HG03521 (cell line): ENCODE measurements around the gene VEGFB.

Experiments used
- ATAC-seq: cut with Tn5 transposase; IDR thresholded peaks from one replicate; pipeline ENCODE4 v1.9.1; 2021; ENCODE audit warnings: mild to moderate bottlenecking, moderate library complexity; ENCODE audit not compliant: unreplicated experiment

Gene VEGFB

DNA sequence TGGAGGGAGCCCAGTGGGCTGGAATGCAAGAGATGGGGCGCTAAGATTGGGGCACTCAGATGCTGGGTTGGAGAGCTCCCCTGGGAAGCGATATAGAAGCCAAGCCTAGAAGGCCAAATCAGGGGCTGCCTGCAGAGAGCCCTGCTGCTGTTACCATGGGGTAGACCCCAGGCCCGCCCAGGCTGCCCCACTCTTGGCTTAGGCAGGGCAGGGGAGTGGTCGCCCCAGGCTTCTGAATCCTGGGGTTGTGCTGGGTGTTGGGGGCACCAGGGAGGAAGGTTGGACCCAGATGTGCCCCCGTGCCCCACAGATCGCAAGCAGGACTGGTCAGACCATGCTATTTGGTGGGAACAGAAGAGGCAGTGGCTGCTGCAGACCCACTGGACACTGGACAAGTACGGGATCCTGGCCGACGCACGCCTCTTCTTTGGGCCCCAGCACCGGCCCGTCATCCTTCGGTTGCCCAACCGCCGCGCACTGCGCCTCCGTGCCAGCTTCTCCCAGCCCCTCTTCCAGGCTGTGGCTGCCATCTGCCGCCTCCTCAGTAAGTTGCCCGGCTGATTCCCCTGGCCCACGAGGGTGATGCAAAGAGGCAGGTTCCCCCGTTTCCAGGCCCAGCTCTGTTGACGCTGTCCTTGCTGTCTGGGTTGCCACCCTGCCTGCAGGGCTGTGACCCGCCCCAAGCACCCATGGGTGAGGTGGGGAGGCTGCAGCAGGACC lies 23.9 kb upstream of the VEGFB start:
- no peak for ATAC-seq

DNA sequence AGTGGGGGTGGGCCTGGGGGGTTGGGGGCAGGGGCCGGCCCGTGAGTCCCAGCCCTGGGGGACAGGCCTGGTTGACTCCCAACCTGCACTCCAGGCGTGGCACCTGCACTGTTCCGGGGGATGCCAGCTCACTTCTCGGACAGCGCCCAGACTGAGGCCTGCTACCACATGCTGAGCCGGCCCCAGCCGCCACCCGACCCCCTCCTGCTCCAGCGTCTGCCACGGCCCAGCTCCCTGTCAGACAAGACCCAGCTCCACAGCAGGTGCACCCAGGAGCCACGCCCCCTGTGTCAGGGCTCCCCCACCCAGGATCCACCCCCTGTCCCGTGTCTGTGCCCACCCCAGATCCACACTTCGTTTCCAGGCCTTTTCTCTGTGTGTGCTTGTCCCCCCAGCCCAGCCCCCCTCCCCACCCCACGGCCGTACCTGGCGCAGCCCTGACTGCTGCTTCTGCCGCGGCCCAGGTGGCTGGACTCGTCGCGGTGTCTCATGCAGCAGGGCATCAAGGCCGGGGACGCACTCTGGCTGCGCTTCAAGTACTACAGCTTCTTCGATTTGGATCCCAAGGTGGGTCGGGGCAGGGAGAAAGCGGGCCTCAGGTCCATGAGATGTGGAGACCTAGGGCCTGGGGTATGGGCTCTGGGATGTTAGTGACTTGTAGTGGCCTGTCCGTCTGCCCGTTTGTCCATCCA lies 23.1 kb upstream of the VEGFB start:
- ATAC-seq: no peak

DNA sequence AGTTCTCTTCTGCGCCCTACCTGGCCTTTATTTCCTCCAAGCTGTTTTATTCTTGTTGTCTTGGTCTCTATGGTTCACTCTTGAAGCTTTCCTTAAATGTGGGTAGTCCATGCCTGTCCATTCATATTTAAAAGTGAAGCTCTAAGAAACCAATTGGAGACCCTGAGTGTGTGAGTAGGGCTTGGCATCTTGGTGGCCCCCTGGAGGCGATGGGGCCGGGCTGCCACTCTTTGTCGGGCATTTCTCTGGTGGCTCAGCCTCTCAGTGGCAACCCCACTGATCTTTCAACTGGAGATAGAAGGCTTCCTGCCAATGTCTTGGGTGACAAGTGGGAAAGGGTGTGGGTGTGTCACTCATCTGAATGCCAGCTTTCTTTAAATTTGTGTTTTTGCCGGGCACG lies 17.5 kb upstream of the VEGFB start:
- no peak for ATAC-seq

DNA sequence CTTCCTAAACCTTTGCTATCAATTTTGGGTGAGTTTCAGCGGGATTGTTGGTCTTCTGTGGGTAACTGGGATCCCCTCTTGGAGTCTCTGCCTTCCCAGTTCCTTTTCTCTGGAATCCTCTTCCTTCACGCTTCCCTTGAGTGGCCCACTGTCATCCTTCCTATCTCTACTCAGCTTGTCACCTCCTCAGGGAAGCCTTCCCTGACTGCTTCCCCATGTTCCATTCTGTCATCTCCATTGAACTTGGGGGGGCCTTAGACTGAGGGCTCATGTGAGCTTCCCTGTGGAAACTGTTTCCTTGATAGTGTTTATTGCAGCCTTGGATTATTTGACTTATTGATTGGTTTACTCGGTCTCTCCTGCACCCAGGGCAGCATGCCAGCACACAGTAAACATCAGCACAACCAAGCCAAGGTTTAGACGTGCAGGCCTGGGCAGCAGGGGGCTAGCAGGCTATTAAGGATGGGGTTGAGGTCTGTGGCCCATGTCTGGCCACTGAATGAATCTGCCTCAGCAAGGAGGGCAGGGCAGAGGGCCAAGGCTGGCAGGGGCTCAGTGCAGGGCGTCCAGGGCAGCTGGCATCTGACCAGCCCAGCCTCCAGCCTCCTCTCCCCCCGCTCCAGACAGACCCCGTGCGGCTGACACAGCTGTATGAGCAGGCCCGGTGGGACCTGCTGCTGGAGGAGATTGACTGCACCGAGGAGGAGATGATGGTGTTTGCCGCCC lies 15.6 kb upstream of the VEGFB start:
- no peak for ATAC-seq

DNA sequence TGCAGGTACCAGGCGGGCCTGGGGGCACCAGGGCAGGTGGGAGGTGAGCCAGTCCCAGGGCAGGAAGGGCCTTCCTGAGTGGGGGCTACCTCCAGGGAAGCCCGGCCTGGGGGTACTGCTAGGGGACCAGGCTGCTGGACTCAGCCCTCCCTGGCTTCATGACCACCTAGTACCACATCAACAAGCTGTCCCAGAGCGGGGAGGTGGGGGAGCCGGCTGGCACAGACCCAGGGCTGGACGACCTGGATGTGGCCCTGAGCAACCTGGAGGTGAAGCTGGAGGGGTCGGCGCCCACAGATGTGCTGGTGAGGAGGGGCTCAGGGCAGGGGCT lies 15.1 kb upstream of the VEGFB start:
- ATAC-seq: no peak

DNA sequence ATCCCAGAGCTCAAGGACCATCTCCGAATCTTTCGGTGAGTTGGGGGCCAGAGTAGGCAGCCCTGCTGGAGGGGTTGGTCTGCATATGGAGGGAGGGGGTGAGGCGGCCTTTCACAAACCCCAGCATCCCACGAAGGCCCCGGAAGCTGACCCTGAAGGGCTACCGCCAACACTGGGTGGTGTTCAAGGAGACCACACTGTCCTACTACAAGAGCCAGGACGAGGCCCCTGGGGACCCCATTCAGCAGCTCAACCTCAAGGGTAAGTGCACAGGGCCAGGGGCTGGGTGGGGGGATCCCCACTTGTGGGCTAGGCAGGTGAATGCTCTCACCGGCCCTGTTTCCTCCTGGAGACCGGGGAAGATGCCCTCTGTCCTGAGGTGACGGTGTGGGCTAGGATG lies 14.6 kb upstream of the VEGFB start:
- no peak for ATAC-seq

DNA sequence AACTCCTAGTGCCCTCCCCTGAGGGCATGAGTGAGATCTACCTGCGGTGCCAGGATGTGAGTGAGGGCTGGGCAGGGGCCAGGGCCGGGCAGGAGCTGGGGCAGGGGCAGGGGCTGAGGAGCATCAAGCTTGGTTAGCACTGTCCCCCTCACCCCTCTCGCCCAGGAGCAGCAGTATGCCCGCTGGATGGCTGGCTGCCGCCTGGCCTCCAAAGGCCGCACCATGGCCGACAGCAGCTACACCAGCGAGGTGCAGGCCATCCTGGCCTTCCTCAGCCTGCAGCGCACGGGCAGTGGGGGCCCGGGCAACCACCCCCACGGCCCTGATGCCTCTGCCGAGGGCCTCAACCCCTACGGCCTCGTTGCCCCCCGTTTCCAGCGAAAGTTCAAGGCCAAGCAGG lies 14.1 kb upstream of the VEGFB start:
- ATAC-seq: no peak

DNA sequence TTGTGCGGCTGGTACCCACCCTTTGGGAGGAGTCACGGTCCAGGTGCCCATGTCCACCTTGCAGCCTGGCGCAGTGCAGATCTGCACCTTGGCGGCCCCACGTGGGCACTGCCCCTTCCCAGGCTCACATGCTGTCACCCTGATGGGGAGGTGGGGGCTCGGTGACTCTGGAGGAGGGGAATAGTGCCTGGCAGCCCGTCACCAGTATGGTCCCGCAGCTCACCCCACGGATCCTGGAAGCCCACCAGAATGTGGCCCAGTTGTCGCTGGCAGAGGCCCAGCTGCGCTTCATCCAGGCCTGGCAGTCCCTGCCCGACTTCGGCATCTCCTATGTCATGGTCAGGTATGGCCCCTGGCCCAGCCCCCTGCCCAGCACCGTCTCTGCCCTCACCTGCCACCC lies 13.6 kb upstream of the VEGFB start:
- no peak for ATAC-seq

DNA sequence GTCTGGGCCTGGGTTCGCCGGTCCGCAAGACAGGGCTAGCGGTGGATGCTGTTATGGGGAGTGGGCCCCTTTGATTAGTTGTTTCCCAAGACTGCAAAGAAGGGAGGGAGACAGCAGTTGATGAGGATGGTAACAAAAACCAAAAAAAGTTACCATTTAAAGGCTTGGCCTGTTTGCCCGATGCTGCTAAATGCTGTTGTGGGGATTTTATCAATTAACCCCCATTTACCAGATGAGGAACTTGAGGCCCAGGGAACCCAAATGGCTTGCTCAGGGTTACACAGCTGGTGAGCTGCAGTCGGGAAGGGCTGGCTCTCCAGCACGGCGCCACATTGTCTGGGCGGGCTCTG lies 11.8 kb upstream of the VEGFB start:
- ATAC-seq: no peak

DNA sequence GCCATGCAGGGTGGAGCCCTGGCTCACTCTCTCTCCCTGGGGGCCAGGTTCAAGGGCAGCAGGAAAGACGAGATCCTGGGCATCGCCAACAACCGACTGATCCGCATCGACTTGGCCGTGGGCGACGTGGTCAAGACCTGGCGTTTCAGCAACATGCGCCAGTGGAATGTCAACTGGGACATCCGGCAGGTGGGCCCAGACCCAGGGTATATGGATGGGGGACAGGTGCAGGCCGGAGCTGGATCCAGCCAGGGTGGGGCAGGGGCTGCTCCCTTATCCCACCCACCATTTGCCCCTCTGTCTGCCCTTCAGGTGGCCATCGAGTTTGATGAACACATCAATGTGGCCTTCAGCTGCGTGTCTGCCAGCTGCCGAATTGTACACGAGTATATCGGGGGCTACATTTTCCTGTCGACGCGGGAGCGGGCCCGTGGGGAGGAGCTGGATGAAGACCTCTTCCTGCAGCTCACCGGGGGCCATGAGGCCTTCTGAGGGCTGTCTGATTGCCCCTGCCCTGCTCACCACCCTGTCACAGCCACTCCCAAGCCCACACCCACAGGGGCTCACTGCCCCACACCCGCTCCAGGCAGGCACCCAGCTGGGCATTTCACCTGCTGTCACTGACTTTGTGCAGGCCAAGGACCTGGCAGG lies 11.3 kb upstream of the VEGFB start:
- no peak for ATAC-seq

DNA sequence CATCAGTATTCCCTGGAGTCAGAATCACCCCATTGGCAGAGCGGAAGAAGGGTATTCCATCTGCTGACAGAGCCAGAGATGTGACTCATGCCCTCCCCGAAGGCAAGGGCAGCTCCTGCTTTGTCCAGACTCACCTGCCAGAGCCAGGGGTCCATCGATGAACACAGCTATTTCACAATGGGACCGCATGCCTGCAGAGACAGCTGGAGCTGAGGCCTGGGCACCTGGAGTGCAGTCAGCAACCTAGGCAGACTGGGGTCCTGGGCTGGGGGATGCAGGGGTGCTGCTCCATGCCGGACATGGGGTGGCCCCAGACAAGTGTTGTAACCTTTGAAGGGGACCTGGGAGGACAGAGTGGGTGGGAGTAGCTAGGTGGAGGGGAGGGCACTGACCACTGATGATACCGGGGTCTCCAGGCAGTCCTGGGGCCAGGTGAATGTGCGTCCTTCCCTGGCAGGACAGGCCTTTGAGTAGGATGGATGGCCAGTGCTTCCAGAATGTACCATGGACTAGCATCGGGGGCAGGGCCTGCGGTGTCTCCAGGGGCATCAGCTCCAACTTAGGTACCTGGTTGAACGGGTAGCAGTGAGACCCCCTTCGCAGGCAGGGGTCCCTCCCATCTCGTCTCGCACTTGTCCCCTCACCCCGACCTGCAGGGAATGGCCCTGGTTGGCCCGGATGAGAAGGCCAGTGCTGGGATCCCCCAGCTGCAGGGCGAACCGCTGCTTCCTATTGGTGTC lies 10.1 kb upstream of the VEGFB start:
- no peak for ATAC-seq

DNA sequence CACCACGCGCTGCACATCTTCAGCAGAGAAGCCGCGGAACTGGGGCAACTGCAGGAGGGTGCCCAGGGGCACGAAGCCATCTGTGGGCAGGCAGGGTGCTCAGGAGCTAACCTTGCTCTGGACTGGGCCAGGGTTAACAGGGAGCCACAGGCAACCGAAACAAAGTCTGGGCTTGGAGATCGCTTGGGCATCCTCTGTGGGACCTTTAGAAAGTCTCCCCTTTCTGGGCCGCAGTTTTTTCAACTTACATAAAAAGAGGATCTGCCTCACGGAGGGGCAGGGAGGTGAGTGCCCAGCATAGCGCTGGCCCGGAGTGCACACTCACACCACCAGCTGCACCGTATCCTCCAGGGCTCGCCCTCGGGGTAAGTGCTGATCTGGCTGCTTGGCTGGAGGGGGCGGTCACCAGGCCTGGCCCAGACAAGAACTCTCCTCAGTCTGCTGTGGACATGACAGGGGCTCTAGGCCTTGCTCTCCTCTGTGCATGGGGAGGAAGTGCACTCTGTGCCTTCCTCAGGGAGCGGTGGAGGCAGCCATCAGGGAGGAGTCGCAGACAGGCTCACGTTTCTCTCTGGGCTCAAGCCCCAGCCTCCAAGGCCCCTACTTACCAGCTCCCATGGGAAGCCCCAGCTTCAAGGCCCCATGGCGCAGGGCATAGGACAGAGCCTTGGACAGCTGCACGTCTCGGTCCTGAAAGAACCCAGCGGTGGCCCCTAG lies 9.3 kb upstream of the VEGFB start:
- ATAC-seq: no peak

DNA sequence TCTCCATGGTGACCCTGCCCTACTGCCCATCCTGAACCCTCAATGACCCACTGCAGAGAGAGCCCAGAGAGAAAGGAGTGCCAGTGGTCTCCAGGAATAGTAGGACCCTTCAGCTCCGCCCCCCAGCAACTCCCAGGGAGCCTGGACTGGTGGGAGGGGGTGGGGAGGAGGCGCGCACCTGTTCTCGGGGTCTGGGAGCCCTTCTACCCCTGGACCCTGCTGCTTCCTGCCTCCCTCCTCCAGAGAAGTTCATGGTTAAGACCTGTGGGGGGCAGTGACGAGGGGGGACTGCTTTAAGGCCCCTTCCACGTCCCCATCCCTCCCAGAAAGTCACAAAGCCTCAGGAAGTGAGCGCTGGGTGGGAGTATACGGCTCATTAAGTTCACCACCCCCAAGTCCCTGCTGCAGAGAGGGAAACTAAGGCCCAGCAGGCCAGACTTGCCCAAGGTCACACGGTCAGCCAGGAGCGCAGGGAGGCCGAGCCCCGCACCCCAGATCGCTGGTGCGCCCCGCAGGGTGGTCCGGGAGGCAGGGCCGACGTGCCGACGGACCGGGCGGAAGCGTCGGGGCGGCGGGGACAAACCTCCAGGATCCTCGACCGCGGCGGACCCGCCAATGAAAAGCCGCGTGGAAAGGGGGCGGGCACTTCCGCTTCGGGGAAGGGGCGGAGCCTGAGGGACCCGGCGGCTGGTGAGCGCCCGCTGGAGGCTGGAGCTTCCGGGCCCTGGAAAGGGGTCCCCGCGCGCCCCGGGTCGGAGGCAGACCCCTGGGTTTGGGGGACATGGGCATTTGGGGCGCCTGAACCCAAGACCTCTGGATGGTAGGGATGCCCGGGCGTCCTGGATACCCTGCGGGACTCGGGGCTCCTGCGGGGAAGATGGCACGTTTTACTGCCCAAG lies 8.5 kb upstream of the VEGFB start, which contains the start of the genes NUDT22 and TRPT1:
TSS of gene NUDT22 (plus strand) at position 667 of the 899 bp plus-strand sequence. CDS start 379 bp downstream, outside the sequence.
TSS of gene TRPT1 (minus strand) at position 579 of the 899 bp plus-strand sequence. CDS start at position 253, 326 bp downstream.
- peak; percentile 51 for ATAC-seq

DNA sequence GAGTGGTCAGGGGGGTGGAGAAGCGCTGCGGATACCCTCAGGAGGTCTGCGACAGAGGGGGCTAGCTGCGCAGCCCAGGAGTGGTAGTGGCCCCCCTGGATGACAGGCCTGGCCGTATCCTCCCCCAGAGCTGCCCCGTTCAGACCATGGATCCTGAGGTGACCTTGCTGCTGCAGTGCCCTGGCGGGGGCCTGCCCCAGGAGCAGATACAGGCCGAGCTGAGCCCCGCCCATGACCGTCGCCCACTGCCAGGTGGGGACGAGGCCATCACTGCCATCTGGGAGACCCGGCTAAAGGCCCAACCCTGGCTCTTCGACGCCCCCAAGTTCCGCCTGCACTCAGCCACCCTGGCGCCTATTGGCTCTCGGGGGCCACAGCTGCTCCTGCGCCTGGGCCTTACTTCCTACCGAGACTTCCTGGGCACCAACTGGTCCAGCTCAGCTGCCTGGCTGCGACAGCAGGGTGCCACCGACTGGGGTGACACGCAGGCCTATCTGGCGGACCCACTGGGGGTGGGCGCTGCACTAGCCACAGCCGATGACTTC lies 7.8 kb upstream of the VEGFB start:
- ATAC-seq: no peak

DNA sequence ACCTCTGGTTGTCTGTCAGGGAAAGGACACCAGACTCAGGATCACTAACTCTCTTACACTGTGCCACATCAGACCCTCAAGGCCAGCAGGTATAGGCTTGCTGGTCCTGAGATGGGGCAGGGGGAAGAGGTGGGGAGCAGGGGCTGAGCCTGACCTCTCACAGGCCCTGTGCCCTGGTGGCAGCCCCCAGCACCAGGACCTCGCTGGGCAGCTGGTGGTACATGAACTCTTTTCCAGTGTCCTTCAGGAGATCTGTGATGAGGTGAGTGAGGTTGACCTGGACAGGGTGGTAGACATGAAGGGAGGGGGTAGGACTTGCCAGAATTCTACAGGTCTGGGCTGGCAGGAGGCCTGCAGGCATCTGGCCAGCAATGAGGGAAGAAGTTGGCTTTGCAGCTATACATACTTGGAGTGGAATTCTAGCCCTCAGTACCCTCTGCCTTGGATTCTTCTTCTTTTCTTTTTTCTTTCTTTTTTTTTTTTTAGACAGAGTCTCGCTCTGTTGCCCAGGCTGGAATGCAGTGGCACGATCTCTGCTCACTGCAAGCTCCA lies 6.9 kb upstream of the VEGFB start:
- no peak for ATAC-seq

DNA sequence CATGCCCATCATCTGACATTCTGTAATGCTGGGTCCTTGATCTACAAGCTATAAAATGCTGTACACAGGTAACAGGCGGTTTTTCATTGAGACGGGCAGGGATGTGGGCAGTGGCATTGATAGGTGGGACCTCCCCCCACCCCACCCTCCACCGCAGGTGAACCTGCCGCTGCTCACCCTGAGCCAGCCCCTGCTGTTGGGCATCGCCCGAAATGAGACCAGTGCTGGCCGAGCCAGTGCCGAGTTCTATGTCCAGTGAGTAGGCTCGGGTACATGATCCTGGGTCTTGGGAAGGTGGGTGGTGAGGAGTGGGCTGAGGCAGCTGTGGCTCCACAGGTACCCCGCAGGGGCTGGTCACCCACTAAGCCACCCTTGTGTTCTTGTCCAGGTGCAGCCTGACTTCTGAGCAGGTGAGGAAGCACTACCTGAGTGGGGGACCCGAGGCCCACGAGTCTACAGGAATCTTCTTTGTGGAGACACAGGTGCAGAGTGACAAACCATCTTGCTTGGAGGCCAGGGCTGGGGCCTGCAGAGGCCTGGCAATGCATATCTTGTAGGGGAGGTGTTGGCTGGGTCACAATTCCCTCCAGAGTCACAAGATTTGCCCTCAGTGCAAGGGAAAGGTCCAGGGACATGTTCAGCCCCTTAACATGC lies 5.2 kb upstream of the VEGFB start:
- ATAC-seq: no peak

DNA sequence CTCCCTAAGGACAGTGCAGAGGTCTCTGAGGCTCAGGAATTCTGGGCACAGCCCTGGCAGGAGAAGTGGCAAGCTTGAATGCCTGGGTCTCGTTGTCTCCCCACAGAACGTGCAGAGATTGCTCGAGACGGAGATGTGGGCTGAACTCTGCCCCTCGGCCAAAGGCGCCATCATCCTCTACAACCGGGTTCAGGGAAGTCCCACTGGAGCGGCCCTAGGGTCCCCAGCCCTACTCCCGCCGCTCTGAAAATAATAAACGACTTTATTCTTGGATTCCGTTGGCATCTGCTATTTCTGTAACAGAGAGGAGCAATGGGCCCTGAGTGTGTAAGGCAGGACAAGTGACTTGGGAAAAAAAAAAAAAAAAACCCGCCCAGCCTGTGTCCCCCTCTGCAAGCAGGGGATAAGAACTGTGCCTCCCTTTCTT lies 4.6 kb upstream of the VEGFB start:
- no peak for ATAC-seq
